ENCODE results near the gene ACTR5.
"Not testable (repeated sequence)": the region's sequence is repeated elsewhere in the genome, so short reads cannot be mapped to it uniquely, and the experiment has no call there.

The ACTR5 gene

DNA sequence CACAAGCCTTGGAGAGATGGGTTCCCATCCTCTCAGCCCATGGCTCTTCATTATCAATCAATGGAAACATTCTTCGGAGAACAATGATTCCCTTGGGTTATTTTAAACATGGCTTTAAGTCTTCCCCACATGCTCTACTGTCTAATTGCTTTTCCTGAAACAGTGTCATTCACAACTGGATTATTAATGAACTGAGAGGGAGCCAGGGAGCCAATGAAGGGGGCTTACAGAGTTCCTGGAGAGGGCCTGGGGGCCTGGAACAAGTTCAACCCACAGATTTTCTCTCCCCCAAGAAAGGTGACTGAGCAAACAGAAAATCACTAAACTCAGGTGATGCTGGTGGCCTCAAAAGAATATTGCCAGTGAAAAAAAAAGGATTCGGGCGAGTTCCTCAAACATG is 56.0 kb downstream of the ACTR5 start:
- Mint-ChIP-seq H3K4me1 (peaks cover 44% of the 10 kb centered on the region), H3K36me3 (peaks cover 23% of the 10 kb centered on the region), H3K4me3 (peak overlapping the region; percentile 98), H3K9me3 (no peaks in the 10 kb centered on the region), H3K27ac (peak overlapping the region; percentile 96)
- no peak for ATAC-seq
- DNase-seq (ENCODE audit: low spot score in 2 of 2) = no peak

DNA sequence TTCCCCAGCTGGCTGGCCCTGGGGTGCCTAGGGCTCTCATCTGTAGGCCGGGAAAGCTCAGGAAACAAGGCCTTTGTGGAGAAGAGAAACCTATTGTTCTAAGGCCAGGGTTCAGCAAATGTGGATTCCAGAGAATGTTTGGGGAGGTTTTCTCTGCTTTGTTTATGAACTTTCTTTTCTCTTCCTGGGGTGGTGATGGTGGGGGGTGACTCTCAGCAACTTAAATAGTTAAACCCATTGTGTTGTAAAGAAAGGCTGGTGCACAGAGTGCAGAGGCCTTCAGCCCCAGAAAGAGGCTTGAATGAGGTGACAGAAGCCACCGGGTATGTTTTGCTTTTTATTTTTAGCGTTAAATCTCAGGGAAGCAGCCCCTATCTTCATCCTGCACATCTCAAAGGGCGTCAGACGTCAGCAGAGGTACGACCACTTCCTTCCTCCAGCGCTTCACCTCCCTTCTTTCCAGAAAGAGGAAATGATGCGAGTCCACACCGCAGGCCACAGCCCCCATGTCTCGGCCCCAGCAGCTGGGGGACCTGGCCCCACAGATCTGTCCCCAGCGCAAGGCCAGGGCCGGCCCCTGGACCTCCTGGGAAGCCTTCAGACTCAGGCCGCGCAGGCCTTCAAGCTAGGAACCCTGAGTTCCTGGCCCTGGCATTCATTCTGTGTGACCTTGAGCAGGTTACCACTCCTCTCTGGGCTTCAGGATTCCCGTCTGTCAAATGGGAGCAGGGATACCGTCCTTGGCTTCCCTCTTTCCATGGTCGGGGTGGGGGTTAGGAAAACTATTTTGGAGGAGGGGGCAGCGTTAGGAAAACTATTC is 56.6 kb downstream of the ACTR5 start:
- Mint-ChIP-seq H3K4me3 (peak overlapping the region; percentile 98), H3K27ac (peak overlapping the region; percentile 96), H3K36me3 (peaks cover 30% of the 10 kb centered on the region), H3K4me1 (peaks cover 47% of the 10 kb centered on the region), H3K9me3 (no peaks in the 10 kb centered on the region)
- peak; percentile 74 for ATAC-seq
- peak; percentile 51 to 90 for DNase-seq (ENCODE audit: low spot score in 2 of 2)

DNA sequence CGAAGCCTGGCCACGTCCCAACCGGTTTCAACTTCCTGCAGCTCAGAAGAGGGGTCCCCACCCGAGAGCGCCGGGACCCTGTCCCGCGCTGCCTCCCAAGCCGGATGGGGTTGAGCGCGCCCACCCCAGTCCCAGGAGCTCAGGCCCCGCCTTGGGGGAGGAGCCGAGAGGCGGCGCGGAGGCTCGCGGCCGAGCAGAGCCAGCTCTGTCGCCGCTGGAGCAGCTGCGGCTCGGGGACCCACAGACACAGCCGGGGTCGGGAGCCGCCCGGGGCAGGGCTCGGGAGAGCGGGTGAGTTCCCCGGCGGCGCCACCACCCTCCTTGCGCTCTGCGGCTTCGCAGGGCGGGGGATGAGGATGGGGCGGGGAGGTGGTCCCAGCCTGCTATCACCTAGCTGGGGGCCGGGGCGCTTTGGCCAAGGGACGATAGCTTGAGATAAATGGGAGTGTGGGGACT is 57.3 kb downstream of the ACTR5 start, which contains the start of gene PPP1R16B:
Gene PPP1R16B (plus strand): TSS at position 196 of the 456 bp plus-strand sequence. CDS start 30,229 bp downstream, outside the sequence.
- ATAC-seq (peak; percentile 90), DNase-seq (ENCODE audit: low spot score in 2 of 2) (peak in 1 of 2 donors; percentile 68)
- Mint-ChIP-seq H3K9me3 (no peaks in the 10 kb centered on the region), H3K36me3 (peaks cover 36% of the 10 kb centered on the region), H3K4me3 (peak within 1 kb of the TSS; percentile 98), H3K27ac (peak within 1 kb of the TSS; percentile 96), H3K4me1 (peaks cover 53% of the 10 kb centered on the region)

GRCh38 chr20:38805958-38806854 is 57.9 kb downstream of the ACTR5 start:
- peaks cover 43% of the 10 kb centered on the region for H3K36me3 Mint-ChIP-seq
- H3K4me1 Mint-ChIP-seq = peaks cover 60% of the 10 kb centered on the region
- DNase-seq (ENCODE audit: low spot score in 2 of 2) (peak; percentile 33 to 81), ATAC-seq (peak; percentile 45)
- no peaks in the 10 kb centered on the region for H3K9me3 Mint-ChIP-seq
- peak overlapping the region; percentile 98 for H3K27ac Mint-ChIP-seq
- H3K4me3 Mint-ChIP-seq = peak overlapping the region; percentile 98

GRCh38 chr20:38806855-38807655 is 58.8 kb downstream of the ACTR5 start:
- Mint-ChIP-seq H3K9me3 (no peaks in the 10 kb centered on the region), H3K27ac (peak overlapping the region; percentile 98), H3K36me3 (peaks cover 51% of the 10 kb centered on the region), H3K4me1 (peaks cover 68% of the 10 kb centered on the region), H3K4me3 (peak overlapping the region; percentile 98)
- ATAC-seq (peak; percentile 2), DNase-seq (ENCODE audit: low spot score in 2 of 2) (peak in 1 of 2 donors; percentile 68)

DNA sequence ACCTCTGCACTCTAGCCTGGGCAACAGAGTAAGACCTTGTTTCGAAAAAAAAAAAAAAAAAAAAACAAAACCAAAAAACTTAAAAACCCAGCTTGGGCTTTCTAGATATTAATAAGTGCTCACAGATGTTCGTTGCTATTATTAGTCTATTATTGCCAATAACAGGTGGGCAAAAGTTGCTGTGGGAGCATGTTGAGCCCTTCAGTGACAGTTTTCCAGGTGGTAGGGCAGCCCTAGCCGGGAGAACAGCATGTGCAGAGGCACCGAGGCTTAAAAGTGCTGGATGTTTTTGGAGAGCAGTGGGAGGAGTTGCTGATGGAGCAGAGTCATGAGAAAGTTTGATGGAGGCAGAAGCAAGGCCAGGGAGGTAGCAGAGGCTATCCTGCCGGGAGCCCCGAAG is 61.7 kb downstream of the ACTR5 start:
- ATAC-seq (no peak), DNase-seq (ENCODE audit: low spot score in 2 of 2) (no peak)
- H3K4me1 Mint-ChIP-seq = peaks cover 79% of the 10 kb centered on the region
- peak overlapping the region; percentile 98 for H3K4me3 Mint-ChIP-seq
- H3K9me3 Mint-ChIP-seq = no peaks in the 10 kb centered on the region
- H3K27ac Mint-ChIP-seq = peak overlapping the region; percentile 98
- H3K36me3 Mint-ChIP-seq = peaks cover 80% of the 10 kb centered on the region

- ATAC-seq (no peak), DNase-seq (ENCODE audit: low spot score in 2 of 2) (no peak)
- H3K4me3 Mint-ChIP-seq = peak overlapping the region; percentile 98
- H3K27ac Mint-ChIP-seq = peak overlapping the region; percentile 72
- peaks cover 92% of the 10 kb centered on the region for H3K36me3 Mint-ChIP-seq
- H3K9me3 Mint-ChIP-seq = no peaks in the 10 kb centered on the region
- peaks cover 86% of the 10 kb centered on the region for H3K4me1 Mint-ChIP-seq
Observed at GRCh38 chr20:38810926-38811630, 62.8 kb downstream of the ACTR5 start.

DNA sequence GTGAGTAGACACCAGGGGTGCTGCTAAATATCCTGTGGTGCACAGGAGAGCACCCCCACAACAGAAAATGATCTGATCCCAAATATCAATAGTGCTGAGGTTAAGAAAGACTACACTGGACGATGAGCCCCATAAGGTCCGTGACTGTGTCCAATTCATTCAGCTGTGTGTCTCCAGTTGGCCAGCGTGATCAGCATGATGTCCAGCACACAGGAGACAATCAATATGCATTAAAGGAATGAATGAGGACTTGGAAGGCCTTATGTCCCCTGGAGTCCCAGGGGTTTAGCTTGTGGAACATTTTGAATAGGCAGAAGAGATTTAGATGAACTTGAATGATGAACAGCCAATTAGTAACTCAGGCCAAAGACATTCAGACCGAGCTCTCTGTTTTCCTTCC is 63.5 kb downstream of the ACTR5 start:
- H3K4me1 Mint-ChIP-seq = peaks cover 93% of the 10 kb centered on the region
- peak overlapping the region; percentile 72 for H3K27ac Mint-ChIP-seq
- H3K36me3 Mint-ChIP-seq = peaks cover 98% of the 10 kb centered on the region
- no peak for ATAC-seq
- no peaks in the 10 kb centered on the region for H3K9me3 Mint-ChIP-seq
- no peak for DNase-seq (ENCODE audit: low spot score in 2 of 2)
- peak overlapping the region; percentile 11 for H3K4me3 Mint-ChIP-seq

DNA sequence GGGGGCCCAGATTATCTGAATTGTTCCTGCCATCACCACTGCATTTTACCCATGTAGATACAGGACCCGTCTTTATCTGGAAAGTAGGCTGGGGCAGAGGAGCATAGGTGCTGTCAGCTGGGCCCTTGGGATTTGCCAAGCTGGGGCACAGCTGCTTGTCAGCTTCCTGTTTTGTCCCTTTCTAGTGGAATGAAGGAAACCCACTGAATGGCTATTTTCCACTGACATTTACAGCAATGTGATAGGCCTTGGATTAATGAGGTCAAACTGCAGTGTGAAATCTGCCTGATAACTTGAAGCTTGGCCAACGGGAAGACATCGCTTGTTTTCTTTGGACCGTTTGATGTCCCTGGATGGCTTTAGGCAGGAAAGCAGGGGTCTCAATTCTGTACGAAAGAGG is 63.9 kb downstream of the ACTR5 start:
- H3K4me1 Mint-ChIP-seq = peaks cover 96% of the 10 kb centered on the region

GRCh38 chr20:38812709-38813573 is 64.7 kb downstream of the ACTR5 start:
- ATAC-seq (no peak), DNase-seq (ENCODE audit: low spot score in 2 of 2) (no peak)
- Mint-ChIP-seq H3K27ac (peak overlapping the region; percentile 72), H3K4me3 (no peak overlapping the region), H3K9me3 (no peaks in the 10 kb centered on the region), H3K4me1 (peaks cover 96% of the 10 kb centered on the region), H3K36me3 (peaks cover 98% of the 10 kb centered on the region)

More for the DNA sequence above, 63.9 kb downstream of the ACTR5 start:
- DNase-seq (ENCODE audit: low spot score in 2 of 2) (no peak), ATAC-seq (no peak)
- H3K4me3 Mint-ChIP-seq = no peak overlapping the region
- no peaks in the 10 kb centered on the region for H3K9me3 Mint-ChIP-seq
- peaks cover 98% of the 10 kb centered on the region for H3K36me3 Mint-ChIP-seq
- H3K27ac Mint-ChIP-seq = peak overlapping the region; percentile 72

DNA sequence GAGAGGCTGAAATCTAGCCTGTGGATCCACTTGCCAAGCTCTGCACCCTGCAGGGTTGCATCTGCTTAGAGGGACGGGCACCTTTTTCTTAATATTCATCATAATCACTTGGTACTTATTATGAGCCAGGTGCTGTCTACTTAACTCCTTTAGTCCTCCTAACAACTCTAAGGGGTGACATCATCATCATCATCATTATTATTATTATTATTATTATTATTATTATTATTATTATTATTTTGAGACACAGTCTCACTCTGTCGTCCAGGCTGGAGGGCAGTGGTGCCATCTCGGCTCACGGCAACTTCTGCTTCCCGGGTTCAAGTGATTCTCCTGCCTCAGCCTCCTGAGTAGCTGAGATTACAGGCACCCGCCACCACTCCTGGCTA is 65.3 kb downstream of the ACTR5 start:
- Mint-ChIP-seq H3K36me3 (peaks cover 100% of the 10 kb centered on the region), H3K4me1 (peaks cover 96% of the 10 kb centered on the region), H3K27ac (peak overlapping the region; percentile 72)
- not testable (repeated sequence) for ATAC-seq; DNase-seq (ENCODE audit: low spot score in 2 of 2); H3K9me3 Mint-ChIP-seq; H3K4me3 Mint-ChIP-seq

- Mint-ChIP-seq H3K27ac (peak overlapping the region; percentile 77), H3K36me3 (peaks cover 100% of the 10 kb centered on the region), H3K4me1 (peaks cover 88% of the 10 kb centered on the region), H3K4me3 (no peak overlapping the region), H3K9me3 (no peaks in the 10 kb centered on the region)
- ATAC-seq = no peak
- DNase-seq (ENCODE audit: low spot score in 2 of 2) = no peak
Observed at GRCh38 chr20:38815446-38815845, 67.2 kb downstream of the ACTR5 start.
